ENCODE measurements around the gene HPX.

The HPX gene

GRCh38 chr11:6440906-6441358 is at the start of gene HPX:
Gene HPX (minus strand): TSS chr11:6440987. CDS start chr11:6440963, 24 bp downstream.
- DNase-seq (ENCODE audit: low spot score): no peak

- no peak for DNase-seq (ENCODE audit: low spot score)
Measured at GRCh38 chr11:6489306-6489705, 48.5 kb upstream of the HPX start.

GRCh38 chr11:6488821-6489220 is 48.0 kb upstream of the HPX start:
- no peak for DNase-seq (ENCODE audit: low spot score)

- no peak for DNase-seq (ENCODE audit: low spot score)
Measured at GRCh38 chr11:6488342-6488741, 47.6 kb upstream of the HPX start.

- no peak for DNase-seq (ENCODE audit: low spot score)
Measured at GRCh38 chr11:6486938-6487337, 46.2 kb upstream of the HPX start.

GRCh38 chr11:6486256-6486655 is 45.5 kb upstream of the HPX start:
- DNase-seq (ENCODE audit: low spot score): no peak

GRCh38 chr11:6485661-6486060 is 44.9 kb upstream of the HPX start:
- DNase-seq (ENCODE audit: low spot score): no peak

GRCh38 chr11:6483015-6483414 is 42.2 kb upstream of the HPX start:
- DNase-seq (ENCODE audit: low spot score): no peak

GRCh38 chr11:6482441-6482840 is 41.7 kb upstream of the HPX start:
- DNase-seq (ENCODE audit: low spot score): no peak

- no peak for DNase-seq (ENCODE audit: low spot score)
Measured at GRCh38 chr11:6481924-6482275, 41.1 kb upstream of the HPX start.

- peak; percentile 98 for DNase-seq (ENCODE audit: low spot score)
Measured at GRCh38 chr11:6481012-6481923, 40.5 kb upstream of the HPX start, which contains the start of the genes ARFIP2 and TIMM10B. Gene ARFIP2 (minus strand): TSS chr11:6481331. CDS start chr11:6480421, 910 bp downstream. Gene TIMM10B (plus strand): TSS chr11:6481501. CDS start chr11:6481517, 16 bp downstream.

GRCh38 chr11:6480299-6480914 is 39.6 kb upstream of the HPX start:
- no peak for DNase-seq (ENCODE audit: low spot score)

GRCh38 chr11:6476571-6476970 is 35.8 kb upstream of the HPX start:
- no peak for DNase-seq (ENCODE audit: low spot score)

- no peak for DNase-seq (ENCODE audit: low spot score)
Measured at GRCh38 chr11:6475936-6476335, 35.1 kb upstream of the HPX start.

- DNase-seq (ENCODE audit: low spot score): no peak
Measured at GRCh38 chr11:6474806-6475500, 34.2 kb upstream of the HPX start.

GRCh38 chr11:6474413-6474792 is 33.6 kb upstream of the HPX start:
- DNase-seq (ENCODE audit: low spot score): no peak

- DNase-seq (ENCODE audit: low spot score): peak; percentile 89
Measured at GRCh38 chr11:6473451-6474412, 32.9 kb upstream of the HPX start, which contains the start of gene TRIM3. Gene TRIM3 (minus strand): TSS chr11:6473941. CDS start chr11:6465695, 8,246 bp downstream.

- no peak for DNase-seq (ENCODE audit: low spot score)
Measured at GRCh38 chr11:6472934-6473333, 32.1 kb upstream of the HPX start.

- no peak for DNase-seq (ENCODE audit: low spot score)
Measured at GRCh38 chr11:6469599-6469998, 28.8 kb upstream of the HPX start.

- peak; percentile 97 for DNase-seq (ENCODE audit: low spot score)
Measured at GRCh38 chr11:6468712-6469495, 28.1 kb upstream of the HPX start.

- no peak for DNase-seq (ENCODE audit: low spot score)
Measured at GRCh38 chr11:6459099-6459450, 18.3 kb upstream of the HPX start.

All from pons (tissue), 1 donor.